Upper lobe of left lung (tissue), 4 donors: Measurements from ENCODE around the gene SRSF10.

ENCODE experiments used
- CTCF ChIP-seq, 6 experiments: fragments of 450-650 bp in 4 of 6; fragments of 200-600 bp in 2 of 6; sonication (generic) in 2 of 6; IDR thresholded peaks; one replicate each; pipeline ENCODE4 v1.5.1; 2016 to 2019; ENCODE audit warnings: antibody characterized with exemption in 6 of 6
- EP300 ChIP-seq, 4 donors: sonication (generic); formaldehyde crosslinking; IDR thresholded peaks; one replicate each; pipeline ENCODE4 v1.5.1; 2017; ENCODE audit warnings: antibody characterized with exemption in 4 of 4, control low read depth in 2 of 4
- POLR2A ChIP-seq, 4 donors: fragments of 450-650 bp; IDR thresholded peaks; one replicate each; pipeline ENCODE4 v1.5.1; 2016 to 2017; ENCODE audit warnings: antibody characterized with exemption in 4 of 4, mild to moderate bottlenecking in 2 of 4
- POLR2AphosphoS5 ChIP-seq, 2 donors: sonication (generic); formaldehyde crosslinking; IDR thresholded peaks; one replicate each; pipeline ENCODE4 v1.5.1; 2017; ENCODE audit warnings: antibody characterized with exemption in 2 of 2

- no peak for TF ChIP-seq CTCF (IDR thresholded peaks at IDR 0.05)
- no peak for TF ChIP-seq POLR2A (IDR thresholded peaks at IDR 0.05)
- TF ChIP-seq POLR2AphosphoS5 (IDR thresholded peaks at IDR 0.05) = no peak
- no peak for TF ChIP-seq EP300 (IDR thresholded peaks at IDR 0.05)
Measured at GRCh38 chr1:23999156-23999671, 19.1 kb upstream of the SRSF10 start.
